BLaER1 treated with 17β-estradiol and CSF1 and Interleukin-3, amounts not matched to agents 10 nM and 100 nM (cell line): ENCODE measurements around the gene WDR64.
"Not testable (repeated sequence)": the region's sequence is repeated elsewhere in the genome, so short reads cannot be mapped to it uniquely, and the experiment has no call there.

ENCODE experiments used
- H3K27ac ChIP-seq, 11 experiments: shearing (Covaris generic); formaldehyde crosslinking; 2 replicates each; pipeline ENCODE4 v1.8.1; 2022
- H3K27me3 ChIP-seq, 11 experiments: shearing (Covaris generic); formaldehyde crosslinking; 2 replicates each; pipeline ENCODE4 v1.8.1; 2022
- H3K36me3 ChIP-seq, 11 experiments: shearing (Covaris generic); formaldehyde crosslinking; 2 replicates each; pipeline ENCODE4 v1.8.1; 2022
- H3K4me1 ChIP-seq, 10 experiments: shearing (Covaris generic); formaldehyde crosslinking; 2 replicates each; pipeline ENCODE4 v1.8.1; 2022
- H3K4me2 ChIP-seq, 11 experiments: shearing (Covaris generic); formaldehyde crosslinking; 2 replicates each; pipeline ENCODE4 v1.8.1; 2022
- H3K4me3 ChIP-seq, 10 experiments: shearing (Covaris generic); formaldehyde crosslinking; 2 replicates each; pipeline ENCODE4 v1.8.1; 2022
- H3K9ac ChIP-seq, 11 experiments: shearing (Covaris generic); formaldehyde crosslinking; 2 replicates each; pipeline ENCODE4 v1.8.1; 2022
- H3K9me3 ChIP-seq, 11 experiments: shearing (Covaris generic); formaldehyde crosslinking; replicated peaks in 1 of 11; 2 replicates each; pipeline ENCODE4 v1.8.1; 2022
- H4K20me1 ChIP-seq, 11 experiments: shearing (Covaris generic); formaldehyde crosslinking; 2 replicates each; pipeline ENCODE4 v1.8.1; 2022
- Cebpa-rat ChIP-seq, 11 experiments: shearing (Covaris generic); IDR thresholded peaks; 2 replicates each; pipeline ENCODE4 v1.8.1; 2022

Gene WDR64

GRCh38 chr1:241817956-241818612, 166.0 kb downstream of the WDR64 start:
- peak overlapping the region in 7 of 11 experiments; percentile 7 to 63 (median 50); a peak in 10 of 22 replicates for H3K4me2 ChIP-seq
- 0 out of 22 replicates have a peak, but pooled peaks of 1 of the 11 experiments have one; percentile 18 for TF ChIP-seq Cebpa-rat (IDR thresholded peaks at IDR 0.05)
- peak overlapping the region in 2 of 11 experiments; percentile 26 to 34; a peak in 2 of 22 replicates for H3K9ac ChIP-seq
- H3K36me3 ChIP-seq, result no peaks in the 10 kb centered on the region
- no peaks in the 10 kb centered on the region for H3K27me3 ChIP-seq
- peak overlapping the region in 5 of 11 experiments; percentile 3 to 74 (median 63); a peak in 8 of 22 replicates for H3K27ac ChIP-seq
- H4K20me1 ChIP-seq, result no peaks in the 10 kb centered on the region; a peak in 1 of 22 replicates
- H3K4me3 ChIP-seq, result no peak overlapping the region
- H3K4me1 ChIP-seq, result peaks cover 0 to 39% (median 12%) of the 10 kb centered on the region in 10 experiments; a peak in 11 of 20 replicates
- no peaks in the 10 kb centered on the region for H3K9me3 ChIP-seq

GRCh38 chr1:241819340-241819866, 167.3 kb downstream of the WDR64 start:
- TF ChIP-seq Cebpa-rat (IDR thresholded peaks at IDR 0.05), result no peak
- no peak overlapping the region for H3K27ac ChIP-seq
- H3K4me3 ChIP-seq, result no peak overlapping the region
- H3K27me3 ChIP-seq, result no peaks in the 10 kb centered on the region
- peaks cover 0 to 39% (median 12%) of the 10 kb centered on the region in 10 experiments; a peak in 11 of 20 replicates for H3K4me1 ChIP-seq
- H3K9me3 ChIP-seq, result no peaks in the 10 kb centered on the region
- no peak overlapping the region for H3K4me2 ChIP-seq
- no peaks in the 10 kb centered on the region; a peak in 1 of 22 replicates for H4K20me1 ChIP-seq
- H3K9ac ChIP-seq, result no peak overlapping the region
- H3K36me3 ChIP-seq, result no peaks in the 10 kb centered on the region

GRCh38 chr1:241821363-241821762, 169.3 kb downstream of the WDR64 start:
- Histone ChIP-seq H3K4me3 (no peak overlapping the region), H3K9ac (no peak overlapping the region), H3K9me3 (no peaks in the 10 kb centered on the region), H3K27ac (peak overlapping the region in 1 of 11 experiments; percentile 34; a peak in 1 of 22 replicates), H3K27me3 (no peaks in the 10 kb centered on the region), H3K36me3 (no peaks in the 10 kb centered on the region), H4K20me1 (no peaks in the 10 kb centered on the region; a peak in 1 of 22 replicates), H3K4me1 (peaks cover 0 to 39% (median 12%) of the 10 kb centered on the region in 10 experiments; a peak in 11 of 20 replicates), H3K4me2 (peak overlapping the region in 4 of 11 experiments; percentile 12 to 65 (median 32); a peak in 6 of 22 replicates)
- no peak for TF ChIP-seq Cebpa-rat (IDR thresholded peaks at IDR 0.05)

- H3K27me3 ChIP-seq, result no peaks in the 10 kb centered on the region
- no peak overlapping the region for H3K4me3 ChIP-seq
- H3K4me2 ChIP-seq, result no peak overlapping the region
- no peak overlapping the region for H3K9ac ChIP-seq
- H3K36me3 ChIP-seq, result no peaks in the 10 kb centered on the region
- TF ChIP-seq Cebpa-rat (IDR thresholded peaks at IDR 0.05), result no peak
- H3K9me3 ChIP-seq, result no peaks in the 10 kb centered on the region
- peaks cover 0 to 30% (median 6%) of the 10 kb centered on the region in 10 experiments; a peak in 10 of 20 replicates for H3K4me1 ChIP-seq
- H4K20me1 ChIP-seq, result no peaks in the 10 kb centered on the region; a peak in 1 of 22 replicates
- no peak overlapping the region for H3K27ac ChIP-seq
These were observed 170.8 kb downstream of the WDR64 start for GRCh38 chr1:241822846-241823245.

GRCh38 chr1:241823925-241824324, 171.8 kb downstream of the WDR64 start:
- peaks cover 0 to 22% (median 0%) of the 10 kb centered on the region in 10 experiments; a peak in 9 of 20 replicates for H3K4me1 ChIP-seq
- no peaks in the 10 kb centered on the region for H3K36me3 ChIP-seq
- no peaks in the 10 kb centered on the region for H4K20me1 ChIP-seq
- H3K9ac ChIP-seq, result no peak overlapping the region
- no peak overlapping the region for H3K4me3 ChIP-seq
- H3K27ac ChIP-seq, result no peak overlapping the region
- no peak for TF ChIP-seq Cebpa-rat (IDR thresholded peaks at IDR 0.05)
- H3K27me3 ChIP-seq, result no peaks in the 10 kb centered on the region
- no peaks in the 10 kb centered on the region for H3K9me3 ChIP-seq
- no peak overlapping the region for H3K4me2 ChIP-seq

GRCh38 chr1:241825581-241825980, 173.5 kb downstream of the WDR64 start:
- Histone ChIP-seq H3K4me3 (no peak overlapping the region), H4K20me1 (no peaks in the 10 kb centered on the region), H3K9me3 (no peaks in the 10 kb centered on the region), H3K27ac (no peak overlapping the region), H3K36me3 (no peaks in the 10 kb centered on the region), H3K4me2 (peak overlapping the region in 1 of 11 experiments; percentile 32; a peak in 1 of 22 replicates), H3K27me3 (no peaks in the 10 kb centered on the region), H3K4me1 (peaks cover 0 to 26% (median 0%) of the 10 kb centered on the region in 10 experiments; a peak in 9 of 20 replicates), H3K9ac (no peak overlapping the region)
- TF ChIP-seq Cebpa-rat (IDR thresholded peaks at IDR 0.05), result no peak

- not testable (repeated sequence) for H3K36me3 ChIP-seq, H3K4me3 ChIP-seq, H3K9ac ChIP-seq, H3K4me2 ChIP-seq, H4K20me1 ChIP-seq, H3K27ac ChIP-seq, H3K27me3 ChIP-seq, H3K9me3 ChIP-seq
- H3K4me1 ChIP-seq, result peaks cover 0 to 15% (median under 1%) of the 10 kb centered on the region in 10 experiments; a peak in 9 of 20 replicates
These were observed 174.5 kb downstream of the WDR64 start for GRCh38 chr1:241826613-241827012.

GRCh38 chr1:241827264-241827663, 175.2 kb downstream of the WDR64 start:
- H3K4me3 ChIP-seq, result no peak overlapping the region
- no peak overlapping the region for H3K4me2 ChIP-seq
- H3K36me3 ChIP-seq, result no peaks in the 10 kb centered on the region
- peaks cover 0 to 9% (median 5%) of the 10 kb centered on the region in 10 experiments; a peak in 13 of 20 replicates for H3K4me1 ChIP-seq
- H3K27ac ChIP-seq, result no peak overlapping the region
- H3K9me3 ChIP-seq, result no peaks in the 10 kb centered on the region
- TF ChIP-seq Cebpa-rat (IDR thresholded peaks at IDR 0.05), result no peak
- H3K27me3 ChIP-seq, result no peaks in the 10 kb centered on the region
- no peak overlapping the region for H3K9ac ChIP-seq
- H4K20me1 ChIP-seq, result no peaks in the 10 kb centered on the region

GRCh38 chr1:241828463-241829021, 176.5 kb downstream of the WDR64 start:
- H3K4me1 ChIP-seq, result peaks cover 0 to 9% (median 7%) of the 10 kb centered on the region in 10 experiments; a peak in 12 of 20 replicates
- H3K36me3 ChIP-seq, result no peaks in the 10 kb centered on the region
- TF ChIP-seq Cebpa-rat (IDR thresholded peaks at IDR 0.05), result no peak
- H3K9ac ChIP-seq, result no peak overlapping the region
- H3K27me3 ChIP-seq, result no peaks in the 10 kb centered on the region
- H4K20me1 ChIP-seq, result no peaks in the 10 kb centered on the region
- H3K4me3 ChIP-seq, result no peak overlapping the region
- H3K27ac ChIP-seq, result no peak overlapping the region
- H3K4me2 ChIP-seq, result no peak overlapping the region
- H3K9me3 ChIP-seq, result no peaks in the 10 kb centered on the region
